Body of pancreas (tissue), 4 donors: ENCODE data around the gene NF2.

Experiments
- POLR2A ChIP-seq, 3 donors: fragments of 450-650 bp; IDR thresholded peaks; one replicate each; pipeline ENCODE4 v1.6.1; 2016; ENCODE audit warnings: antibody characterized with exemption in 3 of 3, mild to moderate bottlenecking in 2 of 3
- TF ChIP-seq, protein P1 (sequence below), 7 experiments: fragments of 450-650 bp in 4 of 7; fragments of 200-600 bp in 3 of 7; sonication (generic) in 3 of 7; IDR thresholded peaks; one replicate each; pipeline ENCODE4 v1.5.1; 2016 to 2019; ENCODE audit warnings: antibody characterized with exemption in 7 of 7

DNA sequence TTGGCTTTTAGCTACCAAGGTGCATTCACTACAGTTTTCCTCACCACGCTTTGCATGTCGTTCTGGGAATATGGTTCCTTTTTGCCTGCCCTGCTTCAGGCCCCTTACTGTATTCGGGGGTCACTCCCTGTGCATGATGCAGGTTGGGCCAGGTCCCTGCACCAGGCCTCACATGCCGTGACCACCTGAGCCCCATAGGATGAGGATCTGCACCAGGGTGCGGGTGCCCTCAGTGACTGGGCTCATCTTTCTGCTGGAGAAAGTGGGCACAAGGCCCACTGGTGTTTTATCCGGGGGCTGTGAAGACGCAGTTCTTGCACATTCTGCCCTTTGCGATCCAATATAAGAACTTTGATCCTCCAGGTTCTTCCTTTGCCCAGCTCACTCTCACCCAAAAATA lies 70.7 kb downstream of the NF2 start:
- TF ChIP-seq, protein P1, sequence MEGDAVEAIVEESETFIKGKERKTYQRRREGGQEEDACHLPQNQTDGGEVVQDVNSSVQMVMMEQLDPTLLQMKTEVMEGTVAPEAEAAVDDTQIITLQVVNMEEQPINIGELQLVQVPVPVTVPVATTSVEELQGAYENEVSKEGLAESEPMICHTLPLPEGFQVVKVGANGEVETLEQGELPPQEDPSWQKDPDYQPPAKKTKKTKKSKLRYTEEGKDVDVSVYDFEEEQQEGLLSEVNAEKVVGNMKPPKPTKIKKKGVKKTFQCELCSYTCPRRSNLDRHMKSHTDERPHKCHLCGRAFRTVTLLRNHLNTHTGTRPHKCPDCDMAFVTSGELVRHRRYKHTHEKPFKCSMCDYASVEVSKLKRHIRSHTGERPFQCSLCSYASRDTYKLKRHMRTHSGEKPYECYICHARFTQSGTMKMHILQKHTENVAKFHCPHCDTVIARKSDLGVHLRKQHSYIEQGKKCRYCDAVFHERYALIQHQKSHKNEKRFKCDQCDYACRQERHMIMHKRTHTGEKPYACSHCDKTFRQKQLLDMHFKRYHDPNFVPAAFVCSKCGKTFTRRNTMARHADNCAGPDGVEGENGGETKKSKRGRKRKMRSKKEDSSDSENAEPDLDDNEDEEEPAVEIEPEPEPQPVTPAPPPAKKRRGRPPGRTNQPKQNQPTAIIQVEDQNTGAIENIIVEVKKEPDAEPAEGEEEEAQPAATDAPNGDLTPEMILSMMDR (IDR thresholded peaks at IDR 0.05) = no peak
- TF ChIP-seq POLR2A (IDR thresholded peaks at IDR 0.05) = no peak
